ENCODE results near the gene ADD2. TPM values are rescaled to one million over a fixed set of nuclear protein-coding genes. Genes with fewer than 3 reads are reported as not detected.

ADD2 gene
- total RNA-seq, 6 experiments from 2014 or later, result not detected

DNA sequence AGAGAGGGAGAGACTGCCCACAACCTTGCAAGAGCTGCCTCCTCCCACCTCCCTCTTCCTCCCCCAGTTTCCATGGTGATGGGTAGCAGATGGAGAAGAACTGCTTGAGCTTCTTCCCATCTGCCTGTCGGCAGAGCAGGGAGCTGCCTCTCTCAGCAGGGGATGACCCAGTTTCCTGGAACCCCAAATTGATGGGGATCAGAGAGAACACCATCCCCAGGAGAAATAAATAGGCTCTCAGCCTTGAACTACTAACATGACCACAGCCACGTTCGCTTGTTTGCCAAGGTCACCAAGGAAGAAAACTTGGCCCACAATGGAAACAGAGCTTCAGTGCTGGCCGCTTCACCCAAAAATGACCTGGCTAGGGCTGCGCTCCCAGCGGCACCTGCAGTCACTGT is 82.2 kb downstream of the ADD2 start:
- Mint-ChIP-seq H3K27me3 (ENCODE audit: insufficient read depth) (peaks cover 29% of the 10 kb centered on the region), H3K9me3 (no peaks in the 10 kb centered on the region), H3K27ac (no peak overlapping the region), H3K4me3 (no peak overlapping the region), H3K4me1 (ENCODE audit: low read depth) (peaks cover 17% of the 10 kb centered on the region), H3K36me3 (ENCODE audit: low read depth) (no peaks in the 10 kb centered on the region)
- DNase-seq, result no peak
- TF ChIP-seq, protein P1, sequence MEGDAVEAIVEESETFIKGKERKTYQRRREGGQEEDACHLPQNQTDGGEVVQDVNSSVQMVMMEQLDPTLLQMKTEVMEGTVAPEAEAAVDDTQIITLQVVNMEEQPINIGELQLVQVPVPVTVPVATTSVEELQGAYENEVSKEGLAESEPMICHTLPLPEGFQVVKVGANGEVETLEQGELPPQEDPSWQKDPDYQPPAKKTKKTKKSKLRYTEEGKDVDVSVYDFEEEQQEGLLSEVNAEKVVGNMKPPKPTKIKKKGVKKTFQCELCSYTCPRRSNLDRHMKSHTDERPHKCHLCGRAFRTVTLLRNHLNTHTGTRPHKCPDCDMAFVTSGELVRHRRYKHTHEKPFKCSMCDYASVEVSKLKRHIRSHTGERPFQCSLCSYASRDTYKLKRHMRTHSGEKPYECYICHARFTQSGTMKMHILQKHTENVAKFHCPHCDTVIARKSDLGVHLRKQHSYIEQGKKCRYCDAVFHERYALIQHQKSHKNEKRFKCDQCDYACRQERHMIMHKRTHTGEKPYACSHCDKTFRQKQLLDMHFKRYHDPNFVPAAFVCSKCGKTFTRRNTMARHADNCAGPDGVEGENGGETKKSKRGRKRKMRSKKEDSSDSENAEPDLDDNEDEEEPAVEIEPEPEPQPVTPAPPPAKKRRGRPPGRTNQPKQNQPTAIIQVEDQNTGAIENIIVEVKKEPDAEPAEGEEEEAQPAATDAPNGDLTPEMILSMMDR (IDR thresholded peaks at IDR 0.05), result no peak

GRCh38 chr2:70684846-70685622 is 83.0 kb downstream of the ADD2 start:
- no peak overlapping the region for H3K27ac Mint-ChIP-seq
- DNase-seq, result no peak
- peaks cover 17% of the 10 kb centered on the region for H3K4me1 Mint-ChIP-seq (ENCODE audit: low read depth)
- TF ChIP-seq, protein P1 (IDR thresholded peaks at IDR 0.05), result no peak
- H3K27me3 Mint-ChIP-seq (ENCODE audit: insufficient read depth), result peaks cover 29% of the 10 kb centered on the region
- H3K4me3 Mint-ChIP-seq, result no peak overlapping the region
- no peaks in the 10 kb centered on the region for H3K9me3 Mint-ChIP-seq
- no peaks in the 10 kb centered on the region for H3K36me3 Mint-ChIP-seq (ENCODE audit: low read depth)

GRCh38 chr2:70683455-70683854 is 84.5 kb downstream of the ADD2 start:
- peaks cover 17% of the 10 kb centered on the region for H3K4me1 Mint-ChIP-seq (ENCODE audit: low read depth)
- H3K4me3 Mint-ChIP-seq, result no peak overlapping the region
- H3K36me3 Mint-ChIP-seq (ENCODE audit: low read depth), result no peaks in the 10 kb centered on the region
- H3K27ac Mint-ChIP-seq, result no peak overlapping the region
- TF ChIP-seq, protein P1 (IDR thresholded peaks at IDR 0.05), result no peak
- H3K27me3 Mint-ChIP-seq (ENCODE audit: insufficient read depth), result peaks cover 30% of the 10 kb centered on the region
- H3K9me3 Mint-ChIP-seq, result no peaks in the 10 kb centered on the region
- DNase-seq, result no peak

DNA sequence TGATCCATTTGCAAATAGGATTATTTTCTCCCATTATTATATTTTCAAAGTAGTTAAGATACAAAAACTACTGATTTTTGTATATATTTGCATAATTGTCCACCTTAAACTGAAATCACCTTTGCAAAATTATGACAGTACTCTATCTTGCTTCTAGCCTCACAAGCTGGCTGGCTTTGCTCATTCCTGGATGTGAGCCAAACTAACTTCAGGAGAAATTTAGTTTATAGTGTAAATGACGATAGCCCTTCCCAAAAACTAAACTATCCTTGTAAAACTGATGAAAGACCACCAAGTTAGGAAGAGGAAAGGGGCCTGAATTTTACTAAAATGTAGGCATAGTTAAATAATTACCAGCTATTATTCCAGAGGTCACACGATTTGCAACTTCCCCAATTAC is 87.3 kb downstream of the ADD2 start:
- H3K36me3 Mint-ChIP-seq (ENCODE audit: low read depth), result no peaks in the 10 kb centered on the region
- peaks cover 44% of the 10 kb centered on the region for H3K27me3 Mint-ChIP-seq (ENCODE audit: insufficient read depth)
- TF ChIP-seq, protein P1 (IDR thresholded peaks at IDR 0.05), result no peak
- no peak overlapping the region for H3K27ac Mint-ChIP-seq
- no peak overlapping the region for H3K4me3 Mint-ChIP-seq
- no peaks in the 10 kb centered on the region for H3K4me1 Mint-ChIP-seq (ENCODE audit: low read depth)
- H3K9me3 Mint-ChIP-seq, result no peaks in the 10 kb centered on the region
- no peak for DNase-seq

GRCh38 chr2:70679259-70679658 is 88.7 kb downstream of the ADD2 start:
- no peak for DNase-seq
- no peak overlapping the region for H3K4me3 Mint-ChIP-seq
- TF ChIP-seq, protein P1 (IDR thresholded peaks at IDR 0.05), result no peak

More at GRCh38 chr2:70679259-70679658, 88.7 kb downstream of the ADD2 start:
- Mint-ChIP-seq H3K27me3 (ENCODE audit: insufficient read depth) (peaks cover 46% of the 10 kb centered on the region), H3K9me3 (no peaks in the 10 kb centered on the region), H3K36me3 (ENCODE audit: low read depth) (no peaks in the 10 kb centered on the region), H3K4me1 (ENCODE audit: low read depth) (no peaks in the 10 kb centered on the region), H3K27ac (no peak overlapping the region)
